ENCODE measurements around the gene ZNF778.
"Not testable (repeated sequence)": the region's sequence is repeated elsewhere in the genome, so short reads cannot be mapped to it uniquely, and the experiment has no call there.

ZNF778 gene

GRCh38 chr16:89183463-89183862, 34.0 kb upstream of the ZNF778 start:
- no peak for DNase-seq

- no peak for DNase-seq
These were observed 33.4 kb upstream of the ZNF778 start for GRCh38 chr16:89183975-89184676.

GRCh38 chr16:89184677-89184932, 32.9 kb upstream of the ZNF778 start:
- no peak for DNase-seq

- no peak for DNase-seq
These were observed 32.3 kb upstream of the ZNF778 start for GRCh38 chr16:89184933-89185794.

GRCh38 chr16:89185887-89186592, 31.5 kb upstream of the ZNF778 start:
- not testable (repeated sequence) for DNase-seq

- DNase-seq, result not testable (repeated sequence)
These were observed 30.9 kb upstream of the ZNF778 start for GRCh38 chr16:89186593-89187031.

GRCh38 chr16:89187032-89187769, 30.3 kb upstream of the ZNF778 start:
- no peak for DNase-seq

GRCh38 chr16:89187770-89188392, 29.6 kb upstream of the ZNF778 start:
- DNase-seq, result no peak

- DNase-seq, result not testable (repeated sequence)
These were observed 28.8 kb upstream of the ZNF778 start for GRCh38 chr16:89188471-89189357.

- DNase-seq, result no peak
These were observed 28.0 kb upstream of the ZNF778 start for GRCh38 chr16:89189358-89190025.

- no peak for DNase-seq
These were observed 27.1 kb upstream of the ZNF778 start for GRCh38 chr16:89190150-89190958.

- no peak for DNase-seq
These were observed 26.2 kb upstream of the ZNF778 start for GRCh38 chr16:89191033-89191900.

GRCh38 chr16:89191901-89192185, 25.7 kb upstream of the ZNF778 start:
- no peak for DNase-seq

- DNase-seq, result not testable (repeated sequence)
These were observed 25.1 kb upstream of the ZNF778 start for GRCh38 chr16:89192186-89192955.

GRCh38 chr16:89192956-89193575, 24.4 kb upstream of the ZNF778 start:
- no peak for DNase-seq

- DNase-seq, result no peak
These were observed 23.8 kb upstream of the ZNF778 start for GRCh38 chr16:89193576-89194293.

All from NCI-H1436 (cell line).